Measurements from ENCODE around the gene IL1RAPL1.

IL1RAPL1 gene

GRCh38 chrX:29627833-29628232 lies 1040.6 kb downstream of the IL1RAPL1 start:
- DNase-seq (ENCODE audit: low spot score): no peak
- FAIRE-seq: no peak

- DNase-seq (ENCODE audit: low spot score): no peak
- no peak for FAIRE-seq
Measured at GRCh38 chrX:29634516-29634915, 1047.3 kb downstream of the IL1RAPL1 start.

DNA sequence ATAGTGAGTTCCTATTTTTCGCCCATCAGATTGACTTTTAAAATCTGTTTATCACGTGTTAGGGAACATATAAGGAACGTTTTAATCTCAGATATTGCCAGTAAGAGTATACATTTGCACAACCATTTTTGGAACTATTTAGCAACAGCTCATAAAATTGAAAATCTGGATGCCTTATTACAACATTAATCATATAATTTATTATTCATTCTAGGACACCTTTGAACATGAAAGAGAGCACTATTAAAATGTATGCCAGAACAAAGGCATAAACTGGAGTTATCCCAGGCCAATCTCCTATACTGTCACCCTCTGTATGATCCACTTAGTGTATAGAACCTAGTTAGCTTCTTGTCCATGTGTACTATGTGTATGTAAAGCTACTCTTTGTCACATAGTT lies 1049.1 kb downstream of the IL1RAPL1 start:
- DNase-seq (ENCODE audit: low spot score) (no peak), FAIRE-seq (no peak)

DNA sequence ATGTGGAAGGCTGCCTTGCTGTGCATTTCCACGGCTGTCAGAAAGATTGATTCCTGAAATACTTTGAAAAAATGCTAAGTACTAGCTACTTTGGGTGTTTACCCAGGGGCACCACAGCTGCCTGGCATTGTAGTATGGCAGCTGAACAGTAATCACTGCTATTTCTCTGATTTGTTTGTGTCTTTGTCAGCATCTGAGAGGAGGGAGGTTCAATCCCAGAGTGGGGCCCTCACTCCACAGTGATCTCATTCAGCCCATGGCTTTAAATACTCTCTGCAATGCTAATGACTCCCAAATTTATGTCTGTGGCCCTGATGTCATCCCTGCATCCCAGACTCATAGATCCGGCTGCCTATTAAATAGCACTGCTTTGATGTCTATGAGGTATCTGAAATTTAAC lies 1052.9 kb downstream of the IL1RAPL1 start:
- FAIRE-seq (no peak), DNase-seq (ENCODE audit: low spot score) (no peak)

DNA sequence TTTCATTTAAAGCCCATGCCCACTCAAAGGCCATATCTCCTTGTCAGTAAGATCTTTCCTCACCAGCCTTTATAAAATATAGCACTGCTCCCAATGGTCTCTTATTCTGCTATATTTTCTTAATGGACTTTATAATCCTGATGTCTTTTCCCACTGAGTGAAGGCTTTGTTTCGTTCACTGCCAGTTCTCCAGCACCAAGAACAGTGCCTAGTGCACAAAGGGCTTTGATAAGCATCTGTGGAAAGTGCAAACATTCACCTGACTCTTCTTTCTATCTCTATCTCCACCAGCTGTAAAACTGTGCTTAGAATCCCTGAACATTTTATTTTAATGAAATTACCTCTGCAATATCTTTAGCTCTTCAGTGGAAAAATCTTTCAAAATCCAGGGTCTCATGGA lies 1054.2 kb downstream of the IL1RAPL1 start:
- no peak for FAIRE-seq
- no peak for DNase-seq (ENCODE audit: low spot score)

DNA sequence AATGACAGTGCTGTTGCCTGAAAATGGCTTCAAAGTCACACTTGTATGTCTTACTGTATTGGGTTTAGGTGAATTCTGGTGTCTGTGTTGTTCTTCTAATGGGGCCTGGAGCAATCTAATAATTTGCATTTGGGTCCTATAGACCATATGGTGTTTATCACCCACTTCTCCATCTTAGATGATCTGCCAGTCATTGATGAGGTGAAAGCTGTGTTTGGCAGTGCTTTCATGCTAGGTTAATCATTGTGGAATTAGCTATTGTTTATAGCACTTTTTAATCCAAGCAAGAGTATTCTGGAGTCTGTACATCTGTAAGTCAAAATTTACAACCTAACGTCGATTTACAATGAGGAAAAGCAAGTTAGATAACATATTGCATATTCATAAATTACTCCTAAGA lies 1055.9 kb downstream of the IL1RAPL1 start:
- no peak for DNase-seq (ENCODE audit: low spot score)
- no peak for FAIRE-seq

DNA sequence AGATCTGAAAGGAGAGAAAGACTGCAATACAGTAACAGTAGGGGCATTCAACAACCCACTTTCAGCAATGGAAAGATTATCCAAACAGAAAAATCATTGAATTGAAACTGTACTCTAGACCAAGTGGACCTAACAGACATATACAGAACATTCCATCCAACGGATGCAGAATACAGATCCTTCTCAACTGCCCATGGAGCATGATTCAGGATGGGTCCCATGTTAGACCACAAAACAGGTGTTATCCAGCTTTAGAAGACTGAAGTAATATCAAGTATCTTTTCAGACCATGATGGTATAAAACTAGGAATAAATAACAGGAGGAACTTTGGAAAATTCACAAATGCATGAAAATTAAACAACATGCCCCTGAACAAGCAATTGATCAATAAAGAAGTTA lies 1060.9 kb downstream of the IL1RAPL1 start:
- FAIRE-seq: no peak
- DNase-seq (ENCODE audit: low spot score): no peak

- FAIRE-seq (no peak), DNase-seq (ENCODE audit: low spot score) (no peak)
Measured at GRCh38 chrX:29652484-29652883, 1065.2 kb downstream of the IL1RAPL1 start.

- DNase-seq (ENCODE audit: low spot score) (no peak), FAIRE-seq (no peak)
Measured at GRCh38 chrX:29653721-29654120, 1066.5 kb downstream of the IL1RAPL1 start.

- no peak for FAIRE-seq
- no peak for DNase-seq (ENCODE audit: low spot score)
Measured at GRCh38 chrX:29659911-29660310, 1072.7 kb downstream of the IL1RAPL1 start.

- FAIRE-seq (no peak), DNase-seq (ENCODE audit: low spot score) (no peak)
Measured at GRCh38 chrX:29661290-29661689, 1074.0 kb downstream of the IL1RAPL1 start.

DNA sequence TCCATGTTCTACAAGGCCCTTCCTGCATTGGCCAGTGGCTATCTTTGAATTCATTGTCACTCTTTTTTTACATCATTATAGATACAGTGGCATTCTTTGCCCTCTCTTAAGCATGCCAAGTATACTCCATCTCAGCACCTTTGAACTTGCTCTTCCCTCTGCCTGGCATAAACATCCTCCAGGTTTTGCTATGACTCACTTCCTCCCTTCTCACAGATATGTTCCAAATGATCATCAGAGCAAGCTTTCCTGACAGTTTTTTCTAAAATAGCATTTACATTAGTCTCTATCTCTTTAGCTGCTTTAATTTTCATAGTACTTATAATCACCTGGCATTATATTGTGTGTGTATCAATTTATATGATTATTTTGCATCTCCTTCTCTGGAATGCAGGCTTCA lies 1074.9 kb downstream of the IL1RAPL1 start:
- DNase-seq (ENCODE audit: low spot score) (no peak), FAIRE-seq (no peak)

DNA sequence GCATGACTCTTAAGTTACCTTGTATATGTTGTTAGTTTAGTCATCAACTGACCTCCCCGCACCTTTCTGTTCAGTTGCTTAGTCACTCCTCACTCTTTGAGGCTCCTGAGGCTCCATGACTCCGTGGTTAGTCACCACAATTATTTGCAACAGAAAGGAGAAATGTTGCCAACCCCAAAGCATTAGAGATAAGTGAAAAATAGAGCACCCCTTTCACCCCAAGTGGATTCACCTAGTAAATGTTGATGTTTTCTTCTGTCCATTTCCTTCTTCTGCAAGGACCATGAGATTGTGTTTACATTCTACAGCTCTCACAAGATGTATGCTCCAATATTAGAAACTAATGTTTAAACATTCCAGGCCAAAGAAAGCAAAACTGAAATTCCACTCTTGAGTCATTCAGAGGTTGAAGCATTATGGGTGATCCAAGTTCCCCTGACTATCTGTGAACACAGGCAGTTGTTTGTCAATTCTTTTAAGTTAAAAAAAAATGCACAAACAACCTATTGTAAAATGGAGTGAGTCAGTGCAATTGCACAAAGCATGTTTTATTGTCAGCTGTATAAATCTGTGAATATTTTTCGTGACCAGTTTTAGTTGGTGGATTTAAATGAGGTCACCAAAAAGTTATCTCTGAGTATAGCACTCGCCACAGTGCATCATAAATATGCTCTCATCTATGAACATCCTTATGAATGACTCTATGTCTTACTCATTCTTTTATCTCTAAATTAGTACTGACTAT lies 1075.7 kb downstream of the IL1RAPL1 start:
- peak; percentile 16 for DNase-seq (ENCODE audit: low spot score)
- FAIRE-seq: no peak

- no peak for DNase-seq (ENCODE audit: low spot score)
- no peak for FAIRE-seq
Measured at GRCh38 chrX:29665532-29665931, 1078.3 kb downstream of the IL1RAPL1 start.

DNA sequence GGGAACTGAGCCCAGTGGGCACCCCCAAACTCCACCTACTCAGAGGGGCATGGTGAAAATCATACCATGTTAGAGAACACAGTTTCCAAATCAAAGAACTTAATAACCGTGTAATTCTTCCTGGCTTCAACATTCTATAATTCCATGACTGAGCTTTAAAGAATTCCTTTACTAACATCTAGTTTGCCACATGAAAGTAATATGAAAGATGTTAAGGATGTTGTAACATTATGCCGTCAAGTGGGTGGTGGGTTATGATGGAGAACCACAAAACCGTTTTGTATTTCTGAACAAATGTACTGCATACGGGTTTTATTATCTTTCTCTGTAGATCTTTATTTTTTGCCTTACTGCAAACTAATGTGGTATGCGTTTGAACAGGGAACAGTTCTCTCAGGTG lies 1079.1 kb downstream of the IL1RAPL1 start:
- FAIRE-seq (no peak), DNase-seq (ENCODE audit: low spot score) (no peak)

DNA sequence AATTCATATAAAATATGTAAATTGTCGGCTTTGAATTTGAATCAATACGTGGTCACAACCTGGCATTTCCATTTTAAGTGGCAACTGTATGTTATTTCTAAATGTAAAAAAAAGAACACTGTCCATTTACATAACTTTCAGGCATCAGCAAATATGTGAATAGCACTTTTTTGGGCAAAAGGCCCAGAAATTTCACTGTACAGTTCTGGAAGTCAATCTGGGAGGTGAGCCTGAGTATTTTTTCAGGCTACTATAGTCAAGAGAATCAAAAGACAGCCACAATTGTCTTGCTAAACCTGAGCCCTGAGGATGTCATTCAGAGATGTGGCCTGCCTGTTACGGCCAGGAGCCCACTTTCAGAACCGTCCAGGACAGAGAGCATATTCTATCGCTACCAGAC lies 1084.2 kb downstream of the IL1RAPL1 start:
- DNase-seq (ENCODE audit: low spot score) (no peak), FAIRE-seq (no peak)

- FAIRE-seq (no peak), DNase-seq (ENCODE audit: low spot score) (peak; percentile 0)
Measured at GRCh38 chrX:29687687-29688086, 1100.4 kb downstream of the IL1RAPL1 start.

- FAIRE-seq: no peak
Measured at GRCh38 chrX:29690061-29690460, 1102.8 kb downstream of the IL1RAPL1 start.

DNA sequence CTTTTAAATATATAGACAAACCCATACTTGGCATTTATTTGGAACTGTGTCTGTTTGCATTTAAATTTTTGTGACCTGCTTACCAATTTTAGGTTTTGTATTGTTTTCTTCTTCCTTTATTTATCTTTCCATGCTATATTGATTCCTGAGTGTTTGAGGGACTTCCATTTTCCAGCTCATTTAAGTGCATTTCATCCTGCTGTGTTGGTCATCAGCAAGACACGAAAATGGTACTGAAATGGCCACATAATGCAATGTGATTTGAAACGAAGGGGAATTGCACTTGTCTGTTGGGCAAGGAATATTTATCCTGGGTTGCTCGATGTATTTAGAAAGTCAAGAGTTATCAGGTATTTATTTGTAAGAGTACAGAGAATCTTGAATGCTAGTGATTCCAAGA lies 1103.8 kb downstream of the IL1RAPL1 start:
- DNase-seq (ENCODE audit: low spot score): no peak
- no peak for FAIRE-seq

More at GRCh38 chrX:29690061-29690460, 1102.8 kb downstream of the IL1RAPL1 start:
- DNase-seq (ENCODE audit: low spot score): no peak

DNA sequence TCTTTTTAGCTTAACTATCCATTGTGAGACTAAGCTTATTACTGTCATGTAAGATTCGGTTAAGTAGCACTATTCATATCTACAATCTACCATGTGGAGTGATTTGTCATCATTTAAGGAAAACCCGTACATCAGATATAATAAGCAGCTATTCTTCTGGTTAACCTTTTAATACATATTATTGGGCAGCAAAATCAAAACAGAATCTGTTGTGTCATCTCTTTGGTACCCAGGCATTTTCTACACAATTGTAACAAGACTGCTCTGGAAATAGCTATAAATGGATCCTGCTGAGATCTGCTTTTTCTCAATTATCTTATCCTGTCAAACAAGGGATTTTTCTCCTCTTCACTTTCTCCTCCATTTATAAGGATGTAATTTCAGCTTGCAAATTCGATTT lies 1106.7 kb downstream of the IL1RAPL1 start:
- DNase-seq (ENCODE audit: low spot score) (no peak), FAIRE-seq (no peak)

DNA sequence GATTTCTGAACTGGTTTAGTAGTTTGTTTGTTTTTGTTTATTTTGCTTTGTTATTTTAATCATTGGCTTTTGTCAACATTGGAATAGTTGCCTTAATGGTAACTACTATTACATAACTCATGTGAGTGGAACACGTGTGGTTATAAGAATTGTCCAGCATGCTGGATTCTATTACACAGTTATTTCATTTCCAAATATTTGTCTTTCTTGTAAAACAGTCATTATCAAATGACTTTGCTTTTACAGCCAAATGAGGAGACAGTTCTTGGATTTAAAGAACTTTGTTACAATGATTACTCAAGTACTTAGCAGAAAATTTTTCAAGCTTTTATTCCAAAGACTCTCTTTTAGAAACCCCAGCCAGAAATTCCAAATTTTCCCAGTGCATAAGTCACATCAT lies 1112.0 kb downstream of the IL1RAPL1 start:
- DNase-seq (ENCODE audit: low spot score) (no peak), FAIRE-seq (no peak)

DNA sequence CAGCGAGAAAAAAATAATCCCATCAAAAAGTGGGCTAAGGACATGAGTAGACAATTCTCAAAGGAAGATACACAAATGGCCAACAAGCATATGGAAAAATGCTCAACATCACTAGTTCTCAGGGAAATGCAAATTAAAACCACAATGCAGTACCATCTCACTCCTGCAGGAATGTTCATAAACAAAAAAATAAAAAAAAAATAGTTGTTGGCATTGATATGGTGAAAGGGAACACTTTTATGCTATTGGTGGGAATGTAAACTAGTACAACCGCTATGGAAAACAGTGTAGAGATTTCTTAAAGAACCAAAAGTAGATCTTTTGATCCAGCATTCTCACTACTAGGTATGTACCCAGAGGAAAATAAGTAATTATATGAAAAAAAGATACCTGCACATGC lies 1119.8 kb downstream of the IL1RAPL1 start:
- FAIRE-seq (no peak), DNase-seq (ENCODE audit: low spot score) (no peak)

GRCh38 chrX:29721152-29721551 lies 1133.9 kb downstream of the IL1RAPL1 start:
- no peak for FAIRE-seq
- no peak for DNase-seq (ENCODE audit: low spot score)

GRCh38 chrX:29724316-29724715 lies 1137.1 kb downstream of the IL1RAPL1 start:
- FAIRE-seq (no peak), DNase-seq (ENCODE audit: low spot score) (no peak)
